Measurements from ENCODE around the gene VAC14.

DNA sequence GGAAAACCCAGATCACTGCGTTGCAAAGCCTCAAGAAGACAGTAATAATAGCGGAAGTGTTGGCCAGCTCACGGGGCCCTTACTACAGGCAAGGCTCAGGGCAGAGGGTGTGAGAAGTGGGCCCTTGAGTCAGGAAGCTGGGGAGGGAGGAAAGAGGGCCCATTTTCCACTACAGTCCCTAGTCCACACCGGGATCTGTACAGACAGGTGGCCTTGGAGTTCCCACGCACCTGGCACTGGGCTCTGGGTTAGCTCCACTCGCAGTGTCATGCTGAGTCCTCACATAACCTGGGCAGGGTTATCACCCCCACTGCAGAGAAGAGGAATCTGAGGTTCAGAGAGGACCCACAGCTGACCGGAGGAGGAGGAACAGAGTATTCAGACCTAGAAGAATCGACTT lies 98.3 kb downstream of the VAC14 start:
- TF ChIP-seq CTCF (IDR thresholded peaks at IDR 0.05) (no peak), EP300 (IDR thresholded peaks at IDR 0.05) (no peak), POLR2A (IDR thresholded peaks at IDR 0.05) (no peak)
